Measurements from ENCODE around the gene ZP3.
"Not testable (repeated sequence)": the region's sequence is repeated elsewhere in the genome, so short reads cannot be mapped to it uniquely, and the experiment has no call there.

ZP3 gene

GRCh38 chr7:76485822-76486610 lies 61.3 kb downstream of the ZP3 start:
- not testable (repeated sequence) for H3K27ac Mint-ChIP-seq

DNA sequence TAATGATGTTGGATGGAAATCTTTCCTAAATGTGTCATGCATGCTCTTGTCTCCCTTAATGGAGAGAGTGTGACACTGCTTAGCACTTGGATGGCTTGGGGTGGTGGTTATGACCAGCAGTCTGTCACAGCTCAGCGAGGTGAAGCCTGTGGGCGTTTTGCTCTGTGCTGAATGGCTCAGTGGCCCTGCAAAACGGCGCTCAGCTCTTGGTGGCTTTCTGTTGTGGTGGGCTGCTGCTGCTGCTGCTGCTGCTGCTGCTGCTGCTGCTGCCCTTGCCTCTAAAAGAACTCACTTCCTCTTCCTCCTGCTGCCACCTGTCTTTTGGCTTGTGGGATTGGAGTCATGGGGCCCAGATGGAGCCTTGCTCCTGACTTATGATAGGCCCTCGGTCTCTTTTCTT lies 61.9 kb downstream of the ZP3 start:
- H3K27ac Mint-ChIP-seq, result peak overlapping the region; percentile 51
- H3K36me3 Mint-ChIP-seq, H3K9me3 Mint-ChIP-seq, H3K4me1 Mint-ChIP-seq, H3K27me3 Mint-ChIP-seq: not testable (repeated sequence)
- H3K4me3 Mint-ChIP-seq, result peak overlapping the region; percentile 23

More at GRCh38 chr7:76485822-76486610, 61.3 kb downstream of the ZP3 start:
- not testable (repeated sequence) for H3K4me1 Mint-ChIP-seq, H3K27me3 Mint-ChIP-seq, H3K9me3 Mint-ChIP-seq, H3K36me3 Mint-ChIP-seq, H3K4me3 Mint-ChIP-seq

- H3K36me3 Mint-ChIP-seq, H3K4me3 Mint-ChIP-seq, H3K9me3 Mint-ChIP-seq, H3K27ac Mint-ChIP-seq, H3K27me3 Mint-ChIP-seq, H3K4me1 Mint-ChIP-seq: not testable (repeated sequence)
Measured at GRCh38 chr7:76487969-76488368, 63.2 kb downstream of the ZP3 start.
